Thyroid gland (tissue), 4 donors: ENCODE results near the gene TNFRSF21. TPM values are rescaled to one million over a fixed set of nuclear protein-coding genes. Genes with fewer than 3 reads are reported as not detected.

Experiments
- DNase-seq, 2 donors: peaks; one replicate each; pipeline ENCODE4 v3.0.0-alpha.2; 2019
- H3K27ac ChIP-seq, 3 donors: fragments of 200-600 bp; sonication (generic); 1 replicate in 2 of 3; 2 replicates in 1 of 3; pipeline ENCODE4 v1.5.1; 2016 to 2019; ENCODE audit warnings: mild to moderate bottlenecking in 1 of 3, moderate library complexity in 1 of 3
- H3K27me3 ChIP-seq: fragments of 200-600 bp; sonication (generic); one replicate; pipeline ENCODE4 v1.5.1; 2019
- H3K36me3 ChIP-seq, 2 donors: fragments of 200-600 bp; sonication (generic); one replicate each; pipeline ENCODE4 v1.5.1; 2016 to 2019
- H3K4me1 ChIP-seq, 2 donors: fragments of 200-600 bp; sonication (generic); one replicate each; pipeline ENCODE4 v1.5.1; 2017 to 2019
- H3K4me3 ChIP-seq, 3 donors: fragments of 200-600 bp; sonication (generic); replicated peaks in 1 of 3; 1 replicate in 2 of 3; 2 replicates in 1 of 3; pipeline ENCODE4 v1.5.1; 2016; ENCODE audit warnings: mild to moderate bottlenecking in 1 of 3
- H3K9me3 ChIP-seq: fragments of 200-600 bp; sonication (generic); one replicate; pipeline ENCODE4 v1.5.1; 2017
- CTCF ChIP-seq, 6 experiments: fragments of 200-600 bp in 3 of 6; fragments of 450-650 bp in 3 of 6; sonication (generic) in 3 of 6; IDR thresholded peaks; one replicate each; pipeline ENCODE4 v1.5.1; 2016 to 2019; ENCODE audit warnings: antibody characterized with exemption in 6 of 6, mild to moderate bottlenecking in 2 of 6, inconsistent platforms in 1 of 6, moderate library complexity in 1 of 6
- POLR2A ChIP-seq, 2 donors: fragments of 450-650 bp; IDR thresholded peaks; one replicate each; pipeline ENCODE4 v1.6.1; 2017; ENCODE audit warnings: antibody characterized with exemption in 2 of 2, mild to moderate bottlenecking in 2 of 2, moderate library complexity in 1 of 2
- WGBS, 2 donors: methylation state at CpG; one replicate each; pipeline ENCODE4 v1.1.5; 2017; 5-methylcytosine and 5-hydroxymethylcytosine counted together
- intact Hi-C: fragments of 100-400 bp; cut with DNase I; formaldehyde crosslinking; loops from one replicate; pipeline ENCODE4 v1.15.1; 2023
- total RNA-seq, 4 donors: library from RNA; depleted of rRNA; stranded (reverse); fragments of >200 nt; gene quantifications; one replicate each; pipeline ENCODE4 v1.2.3, GENCODE V29; 2016

TNFRSF21 gene
- total RNA-seq, 4 donors from 2014 or later: 5.7 to 13.6 (median 7.0) TPM

GRCh38 chr6:47310131-47310480, 401 bp upstream of the TNFRSF21 start:
- no peak overlapping the region for H3K27ac ChIP-seq
- no peaks in the 10 kb centered on the region for H3K27me3 ChIP-seq
- 3% methylated on average over 7 of the region's 7 CpGs for WGBS, 2 donors

DNA sequence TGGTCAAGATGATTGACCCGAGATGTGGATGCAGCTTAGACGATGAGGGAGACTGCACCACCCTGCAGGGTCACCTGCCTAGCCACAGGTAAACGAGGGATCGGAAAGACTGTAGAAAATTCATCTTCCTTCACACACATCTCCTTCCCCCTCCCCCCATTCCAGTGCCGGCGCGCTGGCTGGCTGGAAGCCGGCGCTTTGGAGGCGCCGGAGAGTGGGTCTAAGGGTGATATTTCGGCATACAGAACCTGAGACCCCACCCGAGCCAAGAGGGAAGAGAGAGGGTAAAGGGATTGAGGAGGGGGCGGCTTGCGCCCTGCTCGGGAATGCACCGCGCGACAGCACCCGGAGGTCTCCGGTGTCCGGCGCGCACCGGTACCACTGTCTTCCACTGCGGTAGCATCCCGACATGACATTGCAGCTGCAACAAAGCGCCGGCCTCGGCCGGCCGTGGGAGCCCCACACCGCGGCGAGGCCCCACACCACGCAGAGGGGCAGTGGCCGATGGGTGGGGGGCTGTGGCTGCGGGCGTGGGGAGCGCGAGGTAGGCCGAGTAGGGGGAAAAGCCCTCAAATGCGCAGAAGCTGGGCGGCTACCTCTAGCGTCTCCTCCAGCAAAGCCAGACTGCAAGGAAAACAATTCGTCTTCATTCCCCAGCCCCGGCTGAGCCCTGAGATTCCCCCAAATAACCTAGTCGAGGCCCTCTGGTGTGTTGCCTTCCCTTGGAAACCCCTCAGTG, 984 bp downstream of the TNFRSF21 start:
- no peaks in the 10 kb centered on the region for H3K27me3 ChIP-seq
- H3K9me3 ChIP-seq: no peaks in the 10 kb centered on the region
- H3K4me3 ChIP-seq: peak overlapping the region in 2 of 3 donors; percentile 40 to 64
- DNase-seq: peak; percentile 5 to 14
- TF ChIP-seq CTCF (IDR thresholded peaks at IDR 0.05) (no peak), POLR2A (IDR thresholded peaks at IDR 0.05) (no peak)
- peaks cover 3 to 4% of the 10 kb centered on the region in 2 donors for H3K4me1 ChIP-seq
- H3K36me3 ChIP-seq: no peaks in the 10 kb centered on the region
- 3 to 4% methylated on average over 31 of the region's 48 CpGs for WGBS, 2 donors
- peak overlapping the region in 2 of 3 donors; percentile 20 to 60 for H3K27ac ChIP-seq
- intact Hi-C loops: loop anchor here (2.0 kb wide), 1 partner anchor 210 kb away; no protein-coding TSS in a partner anchor

More at GRCh38 chr6:47310131-47310480, 401 bp upstream of the TNFRSF21 start:
- intact Hi-C loops: no loop called here
- H3K4me1 ChIP-seq: peaks cover 3 to 4% of the 10 kb centered on the region in 2 donors
- H3K36me3 ChIP-seq: no peaks in the 10 kb centered on the region
- no peaks in the 10 kb centered on the region for H3K9me3 ChIP-seq
- no peak for DNase-seq
- TF ChIP-seq POLR2A (IDR thresholded peaks at IDR 0.05): no peak
- TF ChIP-seq CTCF (IDR thresholded peaks at IDR 0.05): no peak
- H3K4me3 ChIP-seq: no peak overlapping the region

- H3K36me3 ChIP-seq: no peaks in the 10 kb centered on the region
- H3K4me1 ChIP-seq: peaks cover 3 to 4% of the 10 kb centered on the region in 2 donors
- no peaks in the 10 kb centered on the region for H3K27me3 ChIP-seq
- H3K9me3 ChIP-seq: no peaks in the 10 kb centered on the region
- no peak for DNase-seq
- H3K4me3 ChIP-seq: peak overlapping the region in 1 of 3 donors; percentile 64
- TF ChIP-seq POLR2A (IDR thresholded peaks at IDR 0.05) (no peak), CTCF (IDR thresholded peaks at IDR 0.05) (no peak)
- H3K27ac ChIP-seq: no peak overlapping the region
- 43 to 55% methylated on average over 3 of the region's 3 CpGs for WGBS, 2 donors
- intact Hi-C loops: loop anchor here (2.0 kb wide), 1 partner anchor 209 kb away; no protein-coding TSS in a partner anchor
Measured at GRCh38 chr6:47308198-47308517, 1.5 kb downstream of the TNFRSF21 start.

GRCh38 chr6:47307362-47308197, 2.1 kb downstream of the TNFRSF21 start:
- Histone ChIP-seq H3K9me3 (no peaks in the 10 kb centered on the region), H3K36me3 (no peaks in the 10 kb centered on the region), H3K27ac (no peak overlapping the region), H3K27me3 (no peaks in the 10 kb centered on the region), H3K4me1 (peaks cover 3 to 4% of the 10 kb centered on the region in 2 donors), H3K4me3 (no peak overlapping the region)
- WGBS, 2 donors: 95% methylated on average over 7 of the region's 7 CpGs
- intact Hi-C loops: loop anchor here (2.0 kb wide), 1 partner anchor 209 kb away; no protein-coding TSS in a partner anchor
- TF ChIP-seq POLR2A (IDR thresholded peaks at IDR 0.05) (no peak), CTCF (IDR thresholded peaks at IDR 0.05) (no peak)
- DNase-seq: no peak

- Histone ChIP-seq H3K9me3 (no peaks in the 10 kb centered on the region), H3K4me1 (peaks cover 3 to 4% of the 10 kb centered on the region in 2 donors), H3K27ac (no peak overlapping the region), H3K36me3 (no peaks in the 10 kb centered on the region), H3K27me3 (no peaks in the 10 kb centered on the region), H3K4me3 (no peak overlapping the region)
- no peak for DNase-seq
- WGBS, 2 donors: 90 to 96% methylated on average over 2 of the region's 2 CpGs
- TF ChIP-seq POLR2A (IDR thresholded peaks at IDR 0.05): no peak
- intact Hi-C loops: no loop called here
Measured at GRCh38 chr6:47306887-47307286, 2.8 kb downstream of the TNFRSF21 start.
